Fibroblast of peridontal ligament (primary cell): Measurements from ENCODE around the gene ALDH5A1.
A peak's percentile ranks its signal among the peaks of the same experiment; 100 is the strongest.

ENCODE experiments used
- DNase-seq: peaks from one replicate; pipeline ENCODE4 v3.0.0-alpha.2; 2010; ENCODE audit errors: extremely low read depth

Gene ALDH5A1

GRCh38 chr6:24569811-24570210, 75.0 kb downstream of the ALDH5A1 start:
- no peak for DNase-seq

GRCh38 chr6:24571361-24571760, 76.6 kb downstream of the ALDH5A1 start:
- no peak for DNase-seq

- no peak for DNase-seq
These were observed 80.0 kb downstream of the ALDH5A1 start for GRCh38 chr6:24574809-24575208.

- DNase-seq: no peak
These were observed 81.7 kb downstream of the ALDH5A1 start for GRCh38 chr6:24576447-24576846.

- DNase-seq: peak; percentile 70
These were observed 86.4 kb downstream of the ALDH5A1 start for GRCh38 chr6:24581084-24581669.

GRCh38 chr6:24583463-24584381, 89.0 kb downstream of the ALDH5A1 start:
- DNase-seq: peak; percentile 75

GRCh38 chr6:24584382-24584720, 89.6 kb downstream of the ALDH5A1 start:
- DNase-seq: no peak
